ENCODE data around the gene C1orf232. TPM values are rescaled to one million over a fixed set of nuclear protein-coding genes. Genes with fewer than 3 reads are reported as not detected.

Gene C1orf232
- total RNA-seq, 1 experiment from 2014 or later: not detected

DNA sequence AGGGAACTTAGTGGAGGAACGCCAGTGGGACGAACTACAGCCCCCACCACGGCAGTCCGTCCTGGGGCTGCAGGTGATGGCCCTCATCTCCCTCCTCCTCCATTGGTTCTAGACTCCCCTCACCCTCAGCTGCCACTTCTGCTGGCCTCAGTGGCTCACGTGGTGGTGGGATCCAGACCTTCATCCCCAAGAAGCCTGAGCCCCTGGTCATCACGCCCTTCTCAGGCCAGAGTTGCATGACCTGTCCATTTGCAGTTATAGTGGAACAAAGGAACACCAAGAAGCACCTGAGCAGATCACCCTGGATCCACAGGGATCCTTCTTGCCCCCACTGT is 22.8 kb downstream of the C1orf232 start:
- intact Hi-C loops (cut with micrococcal nuclease; ENCODE audit: unreplicated experiment): loop anchor here (1.0 to 5.0 kb wide), 3 partner anchors 41 to 249 kb away; no protein-coding TSS in a partner anchor

DNA sequence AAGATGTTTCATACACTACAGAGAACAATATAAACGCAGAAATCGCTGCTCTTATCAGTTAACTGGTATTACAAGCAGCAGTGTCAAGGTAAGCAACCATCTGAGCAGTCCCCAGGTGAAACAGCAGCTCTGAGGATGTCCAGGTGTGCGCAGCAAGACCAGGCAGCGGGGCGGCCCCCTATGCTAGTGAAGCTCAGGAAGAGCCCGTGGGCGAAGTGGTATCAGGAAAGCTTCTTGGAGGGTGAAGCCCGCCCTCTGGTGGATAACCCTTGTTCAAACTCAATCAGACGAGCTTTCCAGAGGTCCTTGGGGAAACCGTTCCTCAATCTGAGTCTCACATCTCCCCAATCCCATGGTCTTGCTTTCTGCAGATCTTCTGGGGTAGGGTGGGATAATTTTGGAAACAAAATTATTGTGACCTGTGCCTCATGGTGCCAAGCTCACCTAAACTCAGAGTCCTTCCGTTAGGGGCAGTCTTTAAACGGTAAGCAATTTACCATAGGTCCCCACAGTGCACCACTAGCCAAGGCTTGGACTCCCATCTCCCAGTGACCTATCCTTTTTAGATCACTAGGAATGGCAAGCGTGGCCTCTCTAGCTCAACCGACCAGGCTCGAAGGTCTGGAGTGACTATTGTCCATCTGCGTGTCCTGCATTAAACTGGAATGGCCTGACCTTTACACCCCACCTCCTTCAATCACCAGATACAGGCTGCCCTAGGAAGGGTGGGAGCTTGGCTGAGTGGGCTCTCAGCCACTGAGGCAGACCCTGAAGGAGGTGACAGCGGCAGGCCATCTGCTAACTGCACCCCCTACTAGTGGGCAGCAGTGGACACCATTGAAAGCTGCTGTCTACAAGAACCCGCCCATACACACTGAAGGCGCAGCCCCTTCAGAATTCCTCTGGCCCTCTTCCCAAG is 23.5 kb downstream of the C1orf232 start:
- CTCF ChIA-PET: interaction anchor here (0.5 to 1.6 kb wide), 14 partner anchors 11 to 555 kb away, joined by 3 to 30 read pairs (median 4); partner anchors contain the start of genes CEP85 and ZNF593

More for the DNA sequence above, 22.8 kb downstream of the C1orf232 start:
- BruUV-seq (replicated peaks): no TSS peak
- ChIA-PET CTCF (interaction anchor here (0.5 to 1.6 kb wide), 4 partner anchors 23 to 1199 kb away, joined by 4 to 8 read pairs (median 5); no protein-coding TSS in a partner anchor), POLR2A (ENCODE audit: low non-redundant PET) (no interaction called here)
- no peak overlapping the region for H3K4me3 ChIP-seq (ENCODE audit: low read depth, low read length, poor library complexity, severe bottlenecking)
- H3K4me1 ChIP-seq (ENCODE audit: insufficient read depth, low read length, poor library complexity, severe bottlenecking): no peaks in the 10 kb centered on the region
- no peaks in the 10 kb centered on the region for H3K9me3 ChIP-seq (ENCODE audit: low read depth, low read length, poor library complexity, severe bottlenecking)
- DNase-seq (ENCODE audit: low spot score): no peak
- TF ChIP-seq EZH2 (IDR thresholded peaks at IDR 0.05; ENCODE audit: borderline replicate concordance, low read depth, low read length, poor library complexity, severe bottlenecking): no peak
- TF ChIP-seq, protein P1, sequence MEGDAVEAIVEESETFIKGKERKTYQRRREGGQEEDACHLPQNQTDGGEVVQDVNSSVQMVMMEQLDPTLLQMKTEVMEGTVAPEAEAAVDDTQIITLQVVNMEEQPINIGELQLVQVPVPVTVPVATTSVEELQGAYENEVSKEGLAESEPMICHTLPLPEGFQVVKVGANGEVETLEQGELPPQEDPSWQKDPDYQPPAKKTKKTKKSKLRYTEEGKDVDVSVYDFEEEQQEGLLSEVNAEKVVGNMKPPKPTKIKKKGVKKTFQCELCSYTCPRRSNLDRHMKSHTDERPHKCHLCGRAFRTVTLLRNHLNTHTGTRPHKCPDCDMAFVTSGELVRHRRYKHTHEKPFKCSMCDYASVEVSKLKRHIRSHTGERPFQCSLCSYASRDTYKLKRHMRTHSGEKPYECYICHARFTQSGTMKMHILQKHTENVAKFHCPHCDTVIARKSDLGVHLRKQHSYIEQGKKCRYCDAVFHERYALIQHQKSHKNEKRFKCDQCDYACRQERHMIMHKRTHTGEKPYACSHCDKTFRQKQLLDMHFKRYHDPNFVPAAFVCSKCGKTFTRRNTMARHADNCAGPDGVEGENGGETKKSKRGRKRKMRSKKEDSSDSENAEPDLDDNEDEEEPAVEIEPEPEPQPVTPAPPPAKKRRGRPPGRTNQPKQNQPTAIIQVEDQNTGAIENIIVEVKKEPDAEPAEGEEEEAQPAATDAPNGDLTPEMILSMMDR (conservative IDR thresholded peaks at IDR 0.05; ENCODE audit: low read depth, low read length): no peak
- H3K27me3 ChIP-seq (replicated peaks; ENCODE audit: insufficient read depth, low read depth, low read length, poor library complexity): no peaks in the 10 kb centered on the region
- H3K27ac ChIP-seq (ENCODE audit: low read depth, low read length, poor library complexity, severe bottlenecking): no peak overlapping the region
- no peaks in the 10 kb centered on the region for H3K36me3 ChIP-seq (ENCODE audit: insufficient read depth, low read length, poor library complexity, severe bottlenecking)

DNA sequence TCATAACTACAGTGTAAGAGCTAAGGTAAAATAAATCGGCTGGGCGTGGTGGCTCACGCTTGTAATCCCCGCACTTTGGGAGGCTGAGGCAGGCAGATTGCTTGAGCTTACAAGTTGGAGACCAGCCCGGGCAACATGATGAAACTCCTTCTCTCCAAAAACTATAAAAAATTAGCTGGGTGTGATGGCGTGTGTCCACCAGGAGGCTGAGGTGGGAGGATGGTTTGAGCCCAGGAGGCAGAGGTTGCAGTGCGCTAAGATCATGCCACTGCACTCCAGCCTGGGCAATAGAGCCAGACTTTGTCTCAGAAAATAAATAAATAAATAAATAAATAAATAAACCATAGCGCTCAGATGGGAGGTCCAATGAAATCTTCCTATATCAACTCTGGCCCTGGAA is 26.6 kb downstream of the C1orf232 start:
- BruUV-seq (replicated peaks): no TSS peak
- Histone ChIP-seq H3K9me3 (ENCODE audit: low read depth, low read length, poor library complexity, severe bottlenecking) (no peaks in the 10 kb centered on the region), H3K27me3 (replicated peaks; ENCODE audit: insufficient read depth, low read depth, low read length, poor library complexity) (no peaks in the 10 kb centered on the region), H3K4me1 (ENCODE audit: insufficient read depth, low read length, poor library complexity, severe bottlenecking) (no peaks in the 10 kb centered on the region), H3K27ac (ENCODE audit: low read depth, low read length, poor library complexity, severe bottlenecking) (no peak overlapping the region), H3K36me3 (ENCODE audit: insufficient read depth, low read length, poor library complexity, severe bottlenecking) (no peaks in the 10 kb centered on the region), H3K4me3 (ENCODE audit: low read depth, low read length, poor library complexity, severe bottlenecking) (no peak overlapping the region)
- POLR2A ChIA-PET (ENCODE audit: low non-redundant PET): interaction anchor here (0.6 to 0.7 kb wide), 2 partner anchors 17 to 261 kb away, joined by 4 to 5 read pairs; no protein-coding TSS in a partner anchor
- CTCF ChIA-PET: interaction anchor here (0.7 kb wide), 1 partner anchor 253 kb away, joined by 6 read pairs; no protein-coding TSS in a partner anchor
- no peak for TF ChIP-seq EZH2 (IDR thresholded peaks at IDR 0.05; ENCODE audit: borderline replicate concordance, low read depth, low read length, poor library complexity, severe bottlenecking)
- TF ChIP-seq, protein P1 (conservative IDR thresholded peaks at IDR 0.05; ENCODE audit: low read depth, low read length): no peak
- intact Hi-C loops (cut with micrococcal nuclease; ENCODE audit: unreplicated experiment): no loop called here
- no peak for DNase-seq (ENCODE audit: low spot score)

More for the DNA sequence above, 23.5 kb downstream of the C1orf232 start:
- intact Hi-C loops (cut with micrococcal nuclease; ENCODE audit: unreplicated experiment): loop anchor here (1.0 to 5.0 kb wide), 3 partner anchors 40 to 248 kb away; no protein-coding TSS in a partner anchor
- Histone ChIP-seq H3K4me3 (ENCODE audit: low read depth, low read length, poor library complexity, severe bottlenecking) (no peak overlapping the region), H3K4me1 (ENCODE audit: insufficient read depth, low read length, poor library complexity, severe bottlenecking) (no peaks in the 10 kb centered on the region), H3K36me3 (ENCODE audit: insufficient read depth, low read length, poor library complexity, severe bottlenecking) (no peaks in the 10 kb centered on the region), H3K27me3 (replicated peaks; ENCODE audit: insufficient read depth, low read depth, low read length, poor library complexity) (no peaks in the 10 kb centered on the region), H3K9me3 (ENCODE audit: low read depth, low read length, poor library complexity, severe bottlenecking) (no peaks in the 10 kb centered on the region), H3K27ac (ENCODE audit: low read depth, low read length, poor library complexity, severe bottlenecking) (no peak overlapping the region)
- POLR2A ChIA-PET (ENCODE audit: low non-redundant PET): no interaction called here
- peak; percentile 87 for DNase-seq (ENCODE audit: low spot score)
- TF ChIP-seq, protein P1 (conservative IDR thresholded peaks at IDR 0.05; ENCODE audit: low read depth, low read length): peak; percentile 69
- TF ChIP-seq EZH2 (IDR thresholded peaks at IDR 0.05; ENCODE audit: borderline replicate concordance, low read depth, low read length, poor library complexity, severe bottlenecking): no peak
- no TSS peak for BruUV-seq (replicated peaks)

All from A673 (cell line).